HG02885 (cell line): ENCODE data around the gene COL15A1.

ENCODE experiments used
- ATAC-seq: cut with Tn5 transposase; IDR thresholded peaks from one replicate; pipeline ENCODE4 v1.9.1; 2021; ENCODE audit warnings: mild to moderate bottlenecking; ENCODE audit not compliant: unreplicated experiment, poor library complexity

The COL15A1 gene

DNA sequence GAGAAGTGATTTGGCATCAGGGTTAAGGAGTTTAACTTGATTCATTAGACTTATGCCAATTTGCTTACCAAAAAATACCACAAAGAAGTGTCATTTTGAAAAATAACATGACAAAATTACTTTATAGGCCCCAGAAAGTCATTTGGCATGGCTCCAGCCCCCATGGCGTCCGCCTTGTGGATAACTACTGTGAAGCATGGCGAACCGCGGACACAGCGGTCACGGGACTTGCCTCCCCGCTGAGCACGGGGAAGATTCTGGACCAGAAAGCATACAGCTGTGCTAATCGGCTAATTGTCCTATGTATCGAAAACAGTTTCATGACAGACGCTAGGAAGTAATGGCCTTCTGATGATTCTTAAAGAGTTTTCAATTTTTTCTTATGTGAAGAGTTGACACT lies 125.8 kb downstream of the COL15A1 start:
- no peak for ATAC-seq

DNA sequence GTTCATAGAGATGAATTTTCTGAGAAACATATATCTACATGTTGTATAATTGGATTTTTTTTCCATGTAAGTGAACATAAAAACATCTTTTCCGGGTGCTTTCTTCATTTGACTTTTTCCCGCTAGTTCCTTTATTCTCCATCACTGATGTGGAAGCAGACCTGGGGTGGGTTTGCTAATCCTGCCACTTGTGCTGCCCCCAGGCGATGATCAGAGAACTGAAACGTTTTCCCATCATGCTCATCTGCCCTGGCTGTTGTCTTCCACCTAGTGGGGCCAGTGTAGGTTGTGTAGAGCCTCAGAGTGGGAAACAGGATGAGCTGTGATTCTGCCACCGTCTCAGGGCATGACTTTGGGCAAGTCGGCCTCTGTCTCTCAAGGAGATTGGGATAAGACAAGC lies 127.0 kb downstream of the COL15A1 start:
- no peak for ATAC-seq

DNA sequence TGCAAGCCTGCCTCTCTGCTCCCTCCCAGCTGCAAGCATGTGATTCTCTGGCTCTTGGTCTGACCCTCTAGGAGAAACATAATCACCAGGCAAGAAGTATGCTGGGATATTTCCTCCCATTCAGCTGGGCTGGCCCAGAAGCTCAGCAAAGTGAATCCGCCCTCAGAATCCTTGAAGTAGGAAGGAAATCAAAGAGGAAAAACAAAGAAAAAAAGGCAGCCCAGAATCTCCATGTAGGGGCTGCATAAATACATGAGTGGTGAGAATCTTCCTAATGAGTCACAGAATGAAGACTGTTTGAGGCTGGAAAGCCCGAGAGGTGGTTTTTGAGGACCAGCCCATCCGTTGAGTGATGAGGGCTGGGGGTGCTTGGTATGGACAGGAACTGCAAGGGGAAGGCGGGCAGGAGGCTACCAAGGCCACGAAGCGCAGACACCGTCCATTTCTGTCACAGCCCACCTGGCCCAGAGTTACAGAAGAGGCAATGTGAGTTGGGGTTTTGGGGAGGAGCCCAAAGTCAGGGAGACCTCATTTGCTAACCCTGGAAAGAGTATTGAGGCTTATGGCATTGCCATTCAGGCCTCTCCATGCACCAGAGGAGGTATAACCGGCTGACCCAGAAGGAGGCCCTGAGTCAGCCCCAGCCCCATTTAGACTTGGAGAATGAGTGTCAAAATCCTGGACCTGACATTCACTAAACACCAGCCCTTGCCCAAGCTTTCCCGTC lies 127.8 kb downstream of the COL15A1 start:
- ATAC-seq = no peak

DNA sequence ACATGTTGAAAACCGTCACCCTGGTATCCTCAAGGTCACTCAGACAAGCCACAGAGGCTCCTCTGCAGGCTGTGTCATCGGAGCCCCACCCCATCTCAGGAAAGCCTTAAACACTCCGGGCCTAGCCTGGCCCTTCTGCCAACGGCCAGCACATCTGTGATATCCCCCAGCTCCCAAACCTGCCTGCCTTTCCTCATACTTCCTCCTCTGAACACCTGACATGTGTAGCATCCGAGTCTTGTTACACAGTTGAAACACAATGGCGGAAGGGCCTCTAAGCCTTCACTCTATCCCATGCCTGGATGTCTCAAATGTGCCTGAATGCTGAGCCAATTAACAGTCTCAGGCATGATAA lies 128.3 kb downstream of the COL15A1 start:
- ATAC-seq = no peak

DNA sequence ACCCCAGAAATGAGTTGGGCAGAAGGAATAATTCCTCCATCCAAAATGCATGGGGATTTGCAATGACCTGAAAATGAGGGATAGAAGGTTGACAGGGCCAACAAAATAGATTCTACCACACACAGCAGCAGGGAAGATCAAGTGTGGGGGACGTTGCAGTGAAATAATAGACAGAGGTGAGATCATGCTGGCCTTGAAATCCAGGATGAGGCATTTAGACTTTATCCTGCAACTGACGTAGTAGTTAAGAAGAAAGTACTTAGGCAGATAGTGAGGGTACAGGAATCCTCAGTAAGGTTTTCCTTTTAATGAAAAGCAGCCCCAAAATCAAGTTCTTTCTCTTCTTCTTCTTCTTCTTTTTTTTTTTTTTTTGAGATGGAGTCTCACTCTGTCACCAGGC lies 129.6 kb downstream of the COL15A1 start:
- ATAC-seq = no peak

DNA sequence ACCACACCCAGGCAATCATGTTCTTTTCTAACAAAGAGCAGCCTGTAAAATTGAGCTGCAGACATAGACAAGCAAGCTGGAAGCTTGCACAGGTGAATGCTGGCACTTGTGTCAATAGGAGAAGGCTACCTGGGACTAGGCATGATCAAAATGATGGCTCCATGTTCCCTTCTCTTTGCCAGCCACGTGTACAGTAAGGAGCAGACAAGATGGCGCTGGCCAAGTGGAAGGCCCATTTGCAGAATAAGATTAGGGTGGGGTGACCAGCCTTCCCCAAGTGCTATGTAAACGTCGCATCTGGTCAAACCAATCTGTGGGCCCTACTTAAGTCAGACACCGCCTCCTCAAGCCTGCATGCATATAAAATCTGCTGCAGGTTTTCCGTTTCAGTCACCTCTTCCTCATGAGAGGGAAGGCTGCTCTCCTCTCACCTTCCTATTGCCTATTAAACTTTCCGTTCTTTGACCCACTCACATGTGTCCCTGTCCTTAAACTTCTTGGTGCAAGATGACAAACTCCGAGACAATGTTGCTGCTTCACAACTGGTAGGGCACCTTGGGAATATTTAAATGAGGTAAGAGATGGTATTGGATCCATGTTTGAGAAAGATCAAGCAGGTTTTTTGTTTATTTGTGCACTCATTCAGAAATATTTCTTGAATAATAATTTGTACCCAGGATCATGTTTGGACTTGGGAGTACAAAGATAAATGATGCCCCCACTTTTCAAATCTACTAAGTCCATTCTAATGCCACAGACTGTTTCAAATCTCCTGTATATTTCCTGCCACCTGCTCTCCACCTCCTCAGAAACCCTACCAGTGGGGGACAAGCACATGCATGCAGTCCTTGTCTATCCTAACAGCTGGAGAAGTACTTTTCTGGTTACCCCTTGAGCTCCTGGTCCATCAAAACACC lies 130.5 kb downstream of the COL15A1 start:
- ATAC-seq = no peak

DNA sequence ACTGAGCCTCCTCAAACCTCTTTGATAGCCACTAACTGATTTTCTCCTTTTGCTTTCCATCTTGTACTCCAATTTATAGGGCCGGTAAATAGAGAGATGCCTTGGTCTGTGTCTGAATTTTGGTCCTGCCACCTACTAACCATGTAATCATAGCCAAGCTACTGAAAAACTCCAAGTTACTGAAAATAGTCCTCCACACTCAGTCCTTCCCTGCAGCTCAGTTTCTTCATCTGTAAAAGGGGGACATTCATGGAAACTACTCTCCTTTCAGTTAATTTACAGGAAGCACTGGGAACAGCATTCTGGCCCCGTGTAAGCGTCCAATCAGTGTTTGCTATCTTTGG lies 131.2 kb downstream of the COL15A1 start:
- no peak for ATAC-seq

DNA sequence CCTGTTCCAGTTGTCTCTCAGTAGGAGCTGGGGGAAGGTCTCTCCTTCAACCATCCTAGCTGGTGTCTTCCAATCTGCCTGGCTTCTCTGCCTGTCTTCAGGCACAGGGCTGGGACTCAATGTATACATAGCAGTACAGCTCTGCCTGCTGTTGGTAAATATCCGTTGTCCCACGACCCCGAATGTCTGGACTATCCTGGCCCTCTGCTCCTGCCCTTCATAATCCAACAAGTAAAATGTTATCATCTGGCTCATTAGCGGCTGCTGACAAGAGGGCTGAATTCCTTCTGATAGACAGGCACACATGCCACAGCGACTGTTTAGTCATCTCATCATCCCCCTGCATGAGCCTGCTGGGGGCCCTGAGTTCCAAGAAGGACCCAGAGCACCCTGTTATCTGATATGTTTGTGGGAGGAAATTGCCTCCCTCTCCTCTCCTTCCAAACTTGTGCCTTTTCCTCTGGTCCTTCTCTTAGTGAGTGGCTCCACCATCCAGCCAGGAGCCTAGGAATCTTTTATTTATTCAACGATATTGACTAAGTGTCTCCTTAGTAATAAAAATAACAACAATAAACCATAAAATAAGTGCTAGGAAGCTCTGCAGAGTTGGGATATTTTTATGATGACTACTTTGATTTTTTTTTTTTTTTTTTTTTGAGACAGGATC lies 131.7 kb downstream of the COL15A1 start:
- ATAC-seq = no peak

DNA sequence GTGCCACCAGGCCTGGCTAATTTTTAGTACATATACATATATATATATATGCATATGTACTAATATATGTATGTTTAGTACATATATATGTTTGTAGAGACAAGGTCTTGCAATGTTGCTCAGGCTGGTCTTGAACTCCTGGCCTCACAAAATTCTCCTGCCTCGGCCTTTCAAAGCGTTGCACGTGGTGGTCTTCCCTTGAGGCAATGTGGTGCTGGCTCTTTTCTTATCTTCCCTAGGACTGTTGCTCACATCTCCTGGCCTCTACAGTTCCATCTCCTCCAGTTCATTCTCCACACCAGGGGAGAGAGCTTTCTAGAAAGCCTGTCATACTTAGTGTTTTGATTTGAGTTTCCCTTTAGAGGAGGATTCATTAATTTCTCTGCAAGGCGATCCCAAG lies 132.3 kb downstream of the COL15A1 start:
- ATAC-seq = no peak

DNA sequence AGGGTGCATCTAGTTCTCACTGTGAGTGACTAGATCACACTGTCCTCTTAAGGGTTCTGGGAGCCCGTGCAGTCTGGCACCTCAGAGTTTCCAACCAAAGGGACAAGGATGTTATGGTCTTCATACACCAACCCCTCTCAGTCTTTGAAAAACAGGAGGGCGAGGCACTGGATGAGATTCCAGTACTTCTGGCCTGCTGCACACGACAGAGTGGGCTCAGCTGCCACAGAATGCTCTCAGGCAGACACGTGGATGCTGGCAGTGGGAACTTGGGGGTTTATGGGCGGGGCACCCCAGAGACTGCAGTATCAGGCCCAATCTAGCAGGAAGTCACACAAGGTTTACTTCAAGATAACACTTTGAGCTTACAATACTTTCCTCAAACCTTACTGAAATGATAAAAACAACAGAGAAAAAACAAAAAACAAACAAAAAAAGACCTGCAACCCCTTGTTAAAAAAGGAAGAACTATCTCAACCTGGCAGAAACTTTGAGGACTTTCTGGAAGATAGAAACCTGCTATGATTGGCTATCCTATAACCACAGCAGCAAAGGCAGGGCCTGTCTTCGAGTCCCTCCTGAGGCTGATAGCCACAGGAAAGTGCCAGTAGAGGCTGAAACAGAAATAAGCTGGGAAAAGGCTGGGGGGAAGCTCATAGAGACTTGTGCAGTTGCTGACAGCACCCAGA lies 132.9 kb downstream of the COL15A1 start:
- ATAC-seq = no peak

DNA sequence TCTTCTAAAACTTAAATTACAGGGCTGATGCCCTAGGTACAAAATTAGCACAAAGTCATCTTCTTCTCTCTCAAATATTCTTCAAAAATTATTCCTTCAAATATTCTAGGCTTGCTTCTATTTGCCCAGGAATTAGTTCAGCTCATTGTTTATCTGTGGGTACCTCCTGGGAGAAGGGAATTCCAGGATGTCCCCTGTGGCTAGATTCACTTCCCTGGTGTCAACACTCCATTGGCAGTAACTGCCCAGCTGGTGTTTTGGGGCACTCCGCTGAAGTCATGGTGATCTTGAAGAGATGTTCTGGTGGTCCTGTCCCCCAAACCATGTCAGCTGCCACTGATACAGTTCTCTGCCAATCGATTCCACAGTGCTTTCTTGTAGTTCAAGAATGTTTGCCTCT lies 135.0 kb downstream of the COL15A1 start:
- no peak for ATAC-seq

DNA sequence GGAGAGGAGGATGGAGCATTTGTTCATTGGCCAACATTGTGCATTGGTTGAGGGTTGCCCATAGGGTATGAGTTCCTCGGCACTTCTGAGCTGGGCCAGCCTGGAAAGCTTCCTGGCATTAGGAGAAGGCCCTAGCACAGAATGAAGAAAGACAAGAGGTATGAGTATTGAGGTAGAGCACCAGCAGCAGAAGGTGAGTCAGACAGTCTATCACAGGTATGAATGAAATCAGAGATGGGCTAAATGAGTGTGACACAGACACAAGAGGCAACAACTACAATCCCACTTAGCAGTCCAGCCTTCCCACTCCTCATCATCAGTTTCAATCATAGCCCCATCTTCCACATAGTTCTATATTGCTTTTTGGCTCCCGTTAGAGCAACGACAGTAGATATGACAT lies 135.8 kb downstream of the COL15A1 start:
- ATAC-seq = no peak

DNA sequence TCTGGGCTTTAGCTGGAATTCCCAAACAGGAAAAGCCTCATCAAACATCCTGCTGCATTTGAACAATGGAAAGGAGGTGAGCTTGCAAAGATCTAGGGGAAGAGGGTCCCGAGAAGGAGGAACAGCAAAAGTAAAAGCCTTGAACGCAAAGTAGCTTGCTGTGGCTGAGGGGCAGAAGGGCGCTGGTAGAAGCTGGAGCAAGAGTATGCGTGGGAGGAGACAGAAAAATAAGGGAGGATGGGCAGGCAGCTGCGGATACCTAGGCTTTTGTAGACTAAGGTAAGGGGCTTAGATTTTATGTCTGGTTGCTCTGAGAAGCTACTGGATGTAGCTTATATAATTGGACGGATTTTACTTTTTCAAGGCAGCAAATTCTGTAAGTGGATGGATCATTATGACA lies 139.3 kb downstream of the COL15A1 start:
- ATAC-seq = no peak

DNA sequence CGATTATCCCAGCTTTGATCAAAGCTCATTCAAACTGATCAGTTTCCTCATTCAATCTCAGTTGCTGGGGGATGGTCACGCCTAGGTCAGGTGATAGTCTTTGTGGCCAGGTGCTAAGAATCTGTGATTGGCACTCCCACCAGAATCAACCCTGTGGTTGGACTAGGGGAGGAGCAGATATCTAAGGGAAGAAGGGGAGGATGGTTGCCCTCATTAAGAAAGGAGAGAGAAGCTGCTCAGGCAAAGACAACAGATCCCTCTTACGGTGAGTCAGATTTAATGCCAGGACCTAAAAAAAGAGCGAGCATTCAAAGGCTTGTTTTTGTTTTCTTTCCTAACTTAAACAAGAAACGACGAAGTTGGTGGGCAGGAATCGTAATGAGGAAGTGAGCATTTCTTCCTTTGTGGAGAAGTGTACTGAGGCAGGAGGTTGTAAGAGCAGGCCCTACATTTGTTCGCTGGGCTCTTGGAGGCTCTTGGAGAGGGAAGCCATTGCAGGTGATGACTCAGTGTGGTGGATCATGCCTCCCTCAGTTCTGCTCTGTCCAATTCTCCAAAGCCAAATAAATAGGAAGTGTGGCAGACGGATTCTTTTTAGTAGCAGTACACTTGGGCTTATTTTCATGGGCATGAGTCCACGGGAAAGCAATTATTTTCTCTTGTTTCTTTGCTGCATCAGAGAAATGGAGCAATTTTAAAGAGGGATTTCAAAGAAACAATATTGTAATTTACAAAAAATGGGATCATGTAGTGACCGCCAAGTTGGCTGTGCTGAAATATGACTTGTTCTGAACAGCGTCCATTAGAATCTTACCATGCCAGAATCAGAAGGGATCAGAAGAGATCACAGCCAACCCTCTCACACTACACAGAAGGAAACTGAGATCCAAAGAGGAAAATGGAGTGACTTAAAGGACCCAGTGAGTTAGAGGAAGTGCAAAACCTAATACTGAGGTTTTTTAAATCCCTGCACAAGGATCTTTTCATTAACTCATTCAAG lies 142.5 kb downstream of the COL15A1 start:
- no peak for ATAC-seq

DNA sequence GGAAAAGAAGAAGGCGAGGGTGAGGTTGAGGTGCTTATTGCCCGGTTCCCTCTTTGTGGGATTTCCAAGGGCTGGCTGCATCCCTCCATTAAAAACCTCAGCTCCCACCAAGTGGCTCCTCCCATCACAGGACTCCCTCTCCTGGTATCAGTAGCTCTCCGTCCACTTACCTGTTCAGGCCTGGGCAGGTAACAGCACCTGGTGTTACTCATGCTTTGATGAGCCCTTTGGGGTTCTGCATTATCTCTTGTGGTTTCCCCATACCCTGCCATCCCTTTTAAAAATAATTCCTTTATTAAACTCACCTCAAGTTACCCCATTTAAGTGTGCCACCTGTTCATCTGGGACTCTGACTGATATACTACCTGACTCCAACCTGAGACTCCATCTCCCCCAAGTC lies 143.8 kb downstream of the COL15A1 start:
- ATAC-seq = no peak

DNA sequence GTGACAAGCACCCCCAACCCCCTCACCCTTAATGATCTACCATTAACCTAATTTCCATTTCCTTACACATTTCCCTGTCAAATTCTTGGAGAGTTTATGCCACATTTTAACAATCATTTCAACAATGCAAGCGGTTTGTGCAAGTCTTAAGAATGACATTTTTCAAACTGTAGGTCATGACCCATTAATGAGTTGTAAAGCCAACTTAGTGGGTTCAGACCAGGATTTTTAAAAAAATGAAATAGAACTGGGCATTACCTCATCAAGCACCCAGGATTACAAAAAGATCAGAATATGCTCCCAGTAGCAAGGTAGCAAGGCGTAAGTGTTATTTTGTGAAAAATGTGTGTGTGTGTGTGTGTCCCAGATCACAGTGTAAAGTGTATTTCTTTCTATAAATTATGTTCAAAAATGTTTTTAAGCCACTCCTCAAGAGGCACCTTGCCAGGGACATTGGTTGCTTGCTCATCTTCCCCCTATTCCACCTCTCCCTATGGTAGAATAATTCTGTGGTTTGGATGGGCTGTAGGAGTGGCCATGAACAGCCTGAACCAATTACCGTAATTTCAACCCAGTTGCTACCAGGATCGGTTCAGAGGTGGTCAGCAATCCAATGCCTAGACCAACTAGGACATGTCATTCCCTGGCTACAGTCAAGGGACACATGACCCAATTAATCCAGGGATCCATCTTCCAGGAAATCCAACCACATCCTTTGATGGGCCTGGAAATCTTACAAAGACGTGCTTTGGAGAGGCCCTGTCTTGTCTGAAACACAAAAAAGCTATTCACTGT lies 146.8 kb downstream of the COL15A1 start:
- ATAC-seq = no peak

DNA sequence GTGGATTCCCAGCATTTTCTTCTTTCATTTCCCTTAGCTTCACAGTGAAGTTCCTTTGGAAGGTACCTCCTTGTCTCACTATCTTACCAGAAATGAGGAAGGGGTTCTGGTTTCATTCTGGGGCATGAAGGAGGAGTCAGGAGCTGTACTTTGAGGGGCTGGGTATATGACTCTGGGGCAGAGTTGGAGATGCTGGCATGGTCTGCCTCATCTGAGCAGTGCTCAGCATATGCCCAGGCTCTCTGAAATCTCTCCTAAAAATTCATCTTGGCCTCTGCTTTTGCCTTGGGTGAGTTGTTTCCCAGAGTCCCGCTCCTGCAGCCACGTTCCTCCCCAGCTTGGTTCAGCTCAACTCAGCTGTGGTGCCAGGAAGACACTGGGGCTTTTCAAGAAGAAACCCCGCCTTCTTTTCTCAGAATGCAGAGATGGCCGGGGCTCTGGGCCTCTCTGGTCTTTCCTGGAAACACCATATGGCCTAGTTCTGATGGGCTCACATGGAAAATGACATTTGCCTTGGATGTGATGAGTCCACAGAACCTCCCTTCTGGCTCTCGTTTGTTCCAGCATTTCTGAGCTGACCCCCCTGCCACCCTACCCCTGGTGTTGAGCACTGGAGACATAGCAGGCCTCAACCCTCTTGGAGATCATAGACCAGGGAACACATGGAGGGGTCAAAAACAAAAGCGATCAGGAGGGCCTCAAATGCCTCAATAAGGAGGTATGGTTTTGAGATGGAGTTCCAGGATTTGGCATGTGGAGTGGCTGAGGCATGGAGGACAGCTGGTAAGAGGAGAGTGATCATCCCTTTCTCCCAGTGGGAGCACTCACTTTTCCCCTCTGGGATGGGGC lies 149.2 kb downstream of the COL15A1 start:
- no peak for ATAC-seq

DNA sequence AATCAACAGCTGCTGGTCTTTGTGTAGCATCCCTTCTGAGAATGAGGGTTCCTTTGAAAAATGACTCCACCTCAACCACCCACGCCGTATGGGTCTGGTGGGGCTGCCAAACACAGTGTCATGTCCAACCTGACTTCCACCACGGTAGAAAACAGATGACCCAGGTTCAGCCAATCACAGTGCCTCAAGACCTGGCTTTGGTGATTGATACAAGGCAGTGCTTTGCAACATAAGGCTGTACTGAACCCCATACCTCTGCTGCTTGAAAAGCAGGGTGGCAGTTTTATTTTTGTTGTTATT lies 149.7 kb downstream of the COL15A1 start:
- no peak for ATAC-seq
